GM12875 (cell line): Measurements from ENCODE around the gene KLHL13.
"Not testable (repeated sequence)": the region's sequence is repeated elsewhere in the genome, so short reads cannot be mapped to it uniquely, and the experiment has no call there.

ENCODE experiments used
- H3K4me3 ChIP-seq: one replicate; pipeline ENCODE4 v1.5.1; 2011; ENCODE audit warnings: low read depth, low read length, control low read depth
- TF ChIP-seq, protein P1 (sequence below): IDR thresholded peaks from 2 replicates; pipeline ENCODE4 v1.5.1; 2011; ENCODE audit warnings: low read depth, mild to moderate bottlenecking, control low read depth, inconsistent platforms, low read length, moderate library complexity, borderline replicate concordance; ENCODE audit not compliant: insufficient read depth

Gene KLHL13

GRCh38 chrX:117936118-117936517, 180.5 kb downstream of the KLHL13 start:
- TF ChIP-seq, protein P1, sequence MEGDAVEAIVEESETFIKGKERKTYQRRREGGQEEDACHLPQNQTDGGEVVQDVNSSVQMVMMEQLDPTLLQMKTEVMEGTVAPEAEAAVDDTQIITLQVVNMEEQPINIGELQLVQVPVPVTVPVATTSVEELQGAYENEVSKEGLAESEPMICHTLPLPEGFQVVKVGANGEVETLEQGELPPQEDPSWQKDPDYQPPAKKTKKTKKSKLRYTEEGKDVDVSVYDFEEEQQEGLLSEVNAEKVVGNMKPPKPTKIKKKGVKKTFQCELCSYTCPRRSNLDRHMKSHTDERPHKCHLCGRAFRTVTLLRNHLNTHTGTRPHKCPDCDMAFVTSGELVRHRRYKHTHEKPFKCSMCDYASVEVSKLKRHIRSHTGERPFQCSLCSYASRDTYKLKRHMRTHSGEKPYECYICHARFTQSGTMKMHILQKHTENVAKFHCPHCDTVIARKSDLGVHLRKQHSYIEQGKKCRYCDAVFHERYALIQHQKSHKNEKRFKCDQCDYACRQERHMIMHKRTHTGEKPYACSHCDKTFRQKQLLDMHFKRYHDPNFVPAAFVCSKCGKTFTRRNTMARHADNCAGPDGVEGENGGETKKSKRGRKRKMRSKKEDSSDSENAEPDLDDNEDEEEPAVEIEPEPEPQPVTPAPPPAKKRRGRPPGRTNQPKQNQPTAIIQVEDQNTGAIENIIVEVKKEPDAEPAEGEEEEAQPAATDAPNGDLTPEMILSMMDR = no peak

DNA sequence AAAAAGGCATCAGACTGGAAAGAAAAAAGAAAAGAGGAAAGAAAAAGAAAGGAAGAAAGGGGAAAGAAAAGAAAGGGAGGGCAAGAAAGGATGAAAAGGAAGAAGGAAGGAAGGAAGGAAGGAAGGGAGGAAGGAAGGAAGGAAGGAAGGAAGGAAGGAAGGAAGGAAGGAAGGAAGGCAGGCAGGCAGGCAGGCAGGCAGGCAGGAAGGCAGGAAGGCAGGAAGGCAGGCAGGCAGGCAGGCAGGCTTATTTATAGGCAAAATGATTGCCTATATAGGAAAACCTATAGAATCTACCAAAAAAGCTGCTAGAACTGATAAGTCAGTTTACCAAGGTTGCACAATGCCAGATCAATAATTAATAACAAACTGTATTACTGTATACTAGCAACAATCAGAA, 186.5 kb downstream of the KLHL13 start:
- not testable (repeated sequence) for H3K4me3 ChIP-seq

More at GRCh38 chrX:117936118-117936517, 180.5 kb downstream of the KLHL13 start:
- H3K4me3 ChIP-seq = no peak overlapping the region

DNA sequence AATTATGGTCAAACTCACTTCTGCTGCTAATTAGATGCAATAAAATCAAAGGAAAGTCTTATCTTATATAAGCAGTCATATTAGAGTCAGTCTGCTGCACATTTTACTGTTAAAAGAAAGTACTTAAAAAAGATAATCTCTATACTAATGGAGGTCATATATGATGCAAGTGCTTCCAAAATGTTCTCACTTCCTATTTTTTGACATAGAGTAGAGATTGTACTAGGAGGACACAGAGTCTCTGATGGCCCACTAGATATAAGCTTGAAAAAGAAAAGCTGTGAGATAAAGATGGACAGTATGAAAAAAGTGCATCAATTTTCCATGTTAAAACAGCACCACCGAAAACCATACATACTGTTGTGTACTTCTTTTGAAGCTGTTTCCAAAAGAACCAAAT, 196.9 kb downstream of the KLHL13 start:
- TF ChIP-seq, protein P1 = no peak

DNA sequence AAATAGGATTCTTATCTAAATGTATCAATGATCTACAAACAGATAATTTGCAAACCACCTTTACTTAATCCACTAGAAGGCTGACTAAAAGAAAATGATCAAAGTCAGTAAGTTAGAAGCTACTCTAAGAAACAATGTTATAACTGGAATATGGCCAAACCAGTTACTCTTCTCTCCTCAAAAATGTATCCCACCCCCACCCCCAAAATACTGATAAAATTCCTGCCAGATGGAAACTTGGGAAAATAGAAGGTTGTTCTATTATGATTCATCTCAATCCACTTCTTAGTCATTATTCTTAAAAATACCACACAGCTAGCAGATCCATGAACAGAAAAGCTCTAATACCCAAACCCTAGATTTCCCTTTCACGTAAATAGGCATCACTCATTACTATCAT, 206.4 kb downstream of the KLHL13 start:
- TF ChIP-seq, protein P1 = no peak
- H3K4me3 ChIP-seq = no peak overlapping the region

More for the DNA sequence above, 196.9 kb downstream of the KLHL13 start:
- H3K4me3 ChIP-seq = no peak overlapping the region

DNA sequence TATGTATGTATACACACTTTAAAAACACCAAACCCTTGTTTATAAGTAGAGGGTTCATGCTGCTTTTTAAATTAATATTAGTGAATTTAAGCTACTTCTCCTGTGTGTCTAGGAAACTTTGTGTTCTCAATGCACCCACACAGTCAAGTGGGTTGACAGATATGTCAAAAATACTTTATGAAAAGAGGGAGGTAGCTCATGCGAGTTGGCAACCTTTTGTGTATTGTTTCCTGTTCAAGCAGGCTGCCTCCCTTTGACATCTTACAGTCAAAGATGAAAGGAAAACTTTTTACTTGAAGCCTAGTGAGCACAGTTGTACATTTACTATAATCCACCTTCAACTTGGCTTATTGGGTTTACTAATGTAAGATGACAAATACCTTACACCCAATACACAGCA, 218.4 kb downstream of the KLHL13 start:
- TF ChIP-seq, protein P1 = no peak
- H3K4me3 ChIP-seq = no peak overlapping the region

DNA sequence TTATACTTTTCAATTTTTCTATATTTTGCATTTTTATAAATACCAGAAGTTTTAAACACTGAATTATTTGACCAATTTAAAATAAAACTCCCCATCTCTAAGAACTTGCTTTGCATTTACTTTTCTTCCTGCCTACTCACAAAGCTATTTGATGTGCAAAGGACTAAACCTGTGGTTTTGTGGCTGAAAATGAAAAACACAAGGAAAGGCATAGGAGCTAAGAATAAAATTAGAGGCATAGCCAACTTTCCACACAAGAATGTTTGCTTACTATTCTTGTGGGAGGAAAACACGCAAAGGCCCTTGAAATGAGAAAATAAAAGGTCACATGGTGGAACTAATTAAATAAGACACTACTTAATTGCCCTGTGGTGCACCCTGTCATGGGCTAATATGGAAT, 221.2 kb downstream of the KLHL13 start:
- TF ChIP-seq, protein P1 = no peak
- H3K4me3 ChIP-seq = no peak overlapping the region

GRCh38 chrX:117892469-117892868, 224.1 kb downstream of the KLHL13 start:
- no peak overlapping the region for H3K4me3 ChIP-seq
- TF ChIP-seq, protein P1 = no peak

DNA sequence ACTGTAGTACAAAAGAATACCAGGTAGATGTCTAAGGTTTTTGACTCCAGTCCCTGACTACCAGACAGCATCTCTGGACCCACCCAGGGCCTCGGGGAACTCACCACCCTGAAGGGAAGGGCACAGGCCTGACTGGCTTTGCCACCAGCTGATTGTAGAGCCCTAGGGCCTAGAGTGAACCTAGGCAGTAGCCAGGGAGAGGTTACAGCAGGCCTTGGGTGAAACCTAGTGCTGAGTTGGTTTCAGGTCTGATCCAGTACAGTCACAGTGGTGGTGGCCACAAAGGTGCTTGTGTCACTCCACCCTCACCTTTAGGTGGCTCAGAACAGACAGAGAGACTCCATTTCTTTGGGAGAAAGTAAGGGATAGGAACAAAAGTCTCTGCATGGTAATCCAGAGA, 244.8 kb downstream of the KLHL13 start:
- TF ChIP-seq, protein P1 = no peak
- H3K4me3 ChIP-seq = no peak overlapping the region
